ENCODE results near the gene UBXN11. TPM values are rescaled to one million over a fixed set of nuclear protein-coding genes. Genes with fewer than 3 reads are reported as not detected.

UBXN11 gene
- total RNA-seq (2022) (12.5 TPM in 2 replicates), Bru-seq, nascent RNA (percentile 44 among the genes with signal in this experiment), BruChase-seq, experiment 1, labeled RNA remaining after a 2-hour chase (percentile 51 among the genes with signal in this experiment), BruChase-seq, experiment 2, labeled RNA remaining after a 6-hour chase (percentile 51 among the genes with signal in this experiment)
- long read RNA-seq, partial matches to known transcripts = 5 of 41 reads
- long read RNA-seq, other reads (novel, unspliced or antisense) = 29 of 41 reads

- H3K27me3 Mint-ChIP-seq (ENCODE audit: insufficient read depth, unreplicated experiment) = no peaks in the 10 kb centered on the region
- intact Hi-C loops (cut with micrococcal nuclease; ENCODE audit: unreplicated experiment) = no loop called here
- Histone ChIP-seq H3K9me3 (no peaks in the 10 kb centered on the region), H3K4me1 (peaks cover 14% of the 10 kb centered on the region; the same call in 1 of the 2 replicates), H3K4me3 (ENCODE audit: low read depth, low read length) (peak within 1 kb of the TSS; percentile 87), H3K27me3 (replicated peaks; ENCODE audit: control insufficient read depth, insufficient read depth, low read length) (no peaks in the 10 kb centered on the region), H3K36me3 (ENCODE audit: control insufficient read depth, insufficient read depth, low read length) (no peaks in the 10 kb centered on the region)
- H3K27ac Mint-ChIP-seq (ENCODE audit: unreplicated experiment) = peak within 1 kb of the TSS; percentile 98
- peak; percentile 93 to 96 for DNase-seq
- peaks cover 5% of the 10 kb centered on the region for H3K36me3 Mint-ChIP-seq (ENCODE audit: insufficient read depth, unreplicated experiment)
- POLR2A ChIA-PET = no interaction called here
- TF ChIP-seq CTCF (IDR thresholded peaks at IDR 0.05; ENCODE audit: insufficient read depth in 1 of 2, low read depth in 1 of 2, low read length in 1 of 2, severe bottlenecking in 1 of 2, unreplicated experiment in 1 of 2) = no peak
- peaks cover 12% of the 10 kb centered on the region for H3K4me1 Mint-ChIP-seq (ENCODE audit: low read depth, unreplicated experiment)
- peak within 1 kb of the TSS; percentile 99 for H3K4me3 Mint-ChIP-seq (ENCODE audit: unreplicated experiment)
- no peaks in the 10 kb centered on the region for H3K9me3 Mint-ChIP-seq (ENCODE audit: unreplicated experiment)
- TSS peak; percentile 85 for BruUV-seq (replicated peaks)
- CTCF ChIA-PET = no interaction called here
Measured at GRCh38 chr1:26306290-26307229, at the start of gene UBXN11. Gene UBXN11, minus strand, starts transcription at chr1:26306636. Its CDS starts 3,753 bp downstream, at chr1:26302883.

- Mint-ChIP-seq H3K36me3 (ENCODE audit: insufficient read depth, unreplicated experiment) (peaks cover 22% of the 10 kb centered on the region), H3K4me3 (ENCODE audit: unreplicated experiment) (no peak overlapping the region), H3K27me3 (ENCODE audit: insufficient read depth, unreplicated experiment) (no peaks in the 10 kb centered on the region), H3K4me1 (ENCODE audit: low read depth, unreplicated experiment) (peaks cover 49% of the 10 kb centered on the region), H3K9me3 (ENCODE audit: unreplicated experiment) (no peaks in the 10 kb centered on the region), H3K27ac (ENCODE audit: unreplicated experiment) (peak overlapping the region; percentile 50)
- TF ChIP-seq CTCF (IDR thresholded peaks at IDR 0.05; ENCODE audit: insufficient read depth in 1 of 2, low read depth in 1 of 2, low read length in 1 of 2, severe bottlenecking in 1 of 2, unreplicated experiment in 1 of 2) = no peak
- intact Hi-C loops (cut with micrococcal nuclease; ENCODE audit: unreplicated experiment) = no loop called here
- Histone ChIP-seq H3K4me3 (ENCODE audit: low read depth, low read length) (no peak overlapping the region), H3K4me1 (peaks cover 76% of the 10 kb centered on the region), H3K27me3 (replicated peaks; ENCODE audit: control insufficient read depth, insufficient read depth, low read length) (no peaks in the 10 kb centered on the region), H3K9me3 (no peaks in the 10 kb centered on the region), H3K36me3 (ENCODE audit: control insufficient read depth, insufficient read depth, low read length) (no peaks in the 10 kb centered on the region)
- no peak for DNase-seq
- ChIA-PET POLR2A (no interaction called here), CTCF (no interaction called here)
- BruUV-seq (replicated peaks) = no TSS peak
Measured at GRCh38 chr1:26356106-26356505, 49.7 kb upstream of the UBXN11 start.

- H3K9me3 Mint-ChIP-seq (ENCODE audit: unreplicated experiment) = no peaks in the 10 kb centered on the region
- BruUV-seq (replicated peaks) = no TSS peak
- H3K36me3 ChIP-seq (ENCODE audit: control insufficient read depth, insufficient read depth, low read length) = no peaks in the 10 kb centered on the region
- H3K4me3 ChIP-seq (ENCODE audit: low read depth, low read length) = no peak overlapping the region
- peak overlapping the region; percentile 100 for H3K27ac Mint-ChIP-seq (ENCODE audit: unreplicated experiment)
- POLR2A ChIA-PET = no interaction called here
- TF ChIP-seq CTCF (IDR thresholded peaks at IDR 0.05; ENCODE audit: insufficient read depth in 1 of 2, low read depth in 1 of 2, low read length in 1 of 2, severe bottlenecking in 1 of 2, unreplicated experiment in 1 of 2) = no peak
- peaks cover 78% of the 10 kb centered on the region for H3K4me1 ChIP-seq
- CTCF ChIA-PET = interaction anchor here (1.0 to 2.2 kb wide), 3 partner anchors 62 to 121 kb away, joined by 5 to 8 read pairs (median 6); partner anchors contain the start of genes CEP85 and SH3BGRL3
- H3K4me1 Mint-ChIP-seq (ENCODE audit: low read depth, unreplicated experiment) = peaks cover 46% of the 10 kb centered on the region
- intact Hi-C loops (cut with micrococcal nuclease; ENCODE audit: unreplicated experiment) = loop anchor here (5.0 kb wide), 2 partner anchors 77 to 117 kb away; partner anchors contain the start of genes DHDDS and HMGN2
- peaks cover 31% of the 10 kb centered on the region for H3K36me3 Mint-ChIP-seq (ENCODE audit: insufficient read depth, unreplicated experiment)
- no peaks in the 10 kb centered on the region for H3K9me3 ChIP-seq
- no peaks in the 10 kb centered on the region for H3K27me3 Mint-ChIP-seq (ENCODE audit: insufficient read depth, unreplicated experiment)
- no peaks in the 10 kb centered on the region for H3K27me3 ChIP-seq (replicated peaks; ENCODE audit: control insufficient read depth, insufficient read depth, low read length)
- DNase-seq = no peak
- H3K4me3 Mint-ChIP-seq (ENCODE audit: unreplicated experiment) = no peak overlapping the region
Measured at GRCh38 chr1:26354972-26355371, 48.5 kb upstream of the UBXN11 start.
